Measurements from ENCODE around the gene SOS1. TPM values are rescaled to one million over a fixed set of nuclear protein-coding genes. Genes with fewer than 3 reads are reported as not detected.

The SOS1 gene
- total RNA-seq, 1 donor from 2014 or later: 39.0 TPM

DNA sequence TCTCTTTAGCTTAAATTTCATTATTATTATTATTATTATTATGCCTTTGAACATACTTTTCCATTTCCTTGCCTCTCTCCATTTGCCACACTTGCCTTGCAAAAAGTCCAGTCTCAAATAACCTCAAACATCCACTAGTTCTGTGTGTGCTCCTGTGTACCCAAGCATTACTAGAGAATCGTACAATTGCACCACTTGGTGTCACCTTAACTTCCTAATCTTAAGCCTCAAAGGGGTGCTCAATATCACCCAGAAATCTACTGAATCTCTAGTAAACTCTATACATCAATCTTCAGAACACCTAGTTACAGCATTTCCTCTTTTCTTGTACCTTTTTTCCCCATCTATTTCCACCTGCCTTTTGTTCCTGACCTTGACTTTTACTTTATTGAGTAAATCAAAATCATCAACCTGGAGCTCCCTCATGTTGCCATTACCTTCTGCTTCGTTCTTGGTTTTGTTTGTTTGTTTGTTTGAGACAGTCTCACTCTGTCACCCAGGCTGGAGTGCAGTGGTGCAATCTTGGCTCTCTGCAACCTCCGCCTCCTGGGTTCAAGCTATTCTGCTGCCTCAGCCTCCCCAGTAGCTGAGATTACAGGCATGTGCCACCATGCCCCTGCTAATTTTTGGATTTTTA lies 12.5 kb upstream of the SOS1 start:
- Mint-ChIP-seq H3K4me3 (ENCODE audit: unreplicated experiment) (no peak overlapping the region), H3K4me1 (ENCODE audit: low read depth, unreplicated experiment) (no peaks in the 10 kb centered on the region), H3K27ac (ENCODE audit: unreplicated experiment) (no peak overlapping the region), H3K9me3 (ENCODE audit: unreplicated experiment) (no peaks in the 10 kb centered on the region), H3K27me3 (ENCODE audit: unreplicated experiment) (peaks cover 3% of the 10 kb centered on the region), H3K36me3 (ENCODE audit: unreplicated experiment) (no peaks in the 10 kb centered on the region)
- DNase-seq: no peak
- TF ChIP-seq, protein P1, sequence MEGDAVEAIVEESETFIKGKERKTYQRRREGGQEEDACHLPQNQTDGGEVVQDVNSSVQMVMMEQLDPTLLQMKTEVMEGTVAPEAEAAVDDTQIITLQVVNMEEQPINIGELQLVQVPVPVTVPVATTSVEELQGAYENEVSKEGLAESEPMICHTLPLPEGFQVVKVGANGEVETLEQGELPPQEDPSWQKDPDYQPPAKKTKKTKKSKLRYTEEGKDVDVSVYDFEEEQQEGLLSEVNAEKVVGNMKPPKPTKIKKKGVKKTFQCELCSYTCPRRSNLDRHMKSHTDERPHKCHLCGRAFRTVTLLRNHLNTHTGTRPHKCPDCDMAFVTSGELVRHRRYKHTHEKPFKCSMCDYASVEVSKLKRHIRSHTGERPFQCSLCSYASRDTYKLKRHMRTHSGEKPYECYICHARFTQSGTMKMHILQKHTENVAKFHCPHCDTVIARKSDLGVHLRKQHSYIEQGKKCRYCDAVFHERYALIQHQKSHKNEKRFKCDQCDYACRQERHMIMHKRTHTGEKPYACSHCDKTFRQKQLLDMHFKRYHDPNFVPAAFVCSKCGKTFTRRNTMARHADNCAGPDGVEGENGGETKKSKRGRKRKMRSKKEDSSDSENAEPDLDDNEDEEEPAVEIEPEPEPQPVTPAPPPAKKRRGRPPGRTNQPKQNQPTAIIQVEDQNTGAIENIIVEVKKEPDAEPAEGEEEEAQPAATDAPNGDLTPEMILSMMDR (IDR thresholded peaks at IDR 0.05; ENCODE audit: partially characterized antibody, unreplicated experiment): no peak

DNA sequence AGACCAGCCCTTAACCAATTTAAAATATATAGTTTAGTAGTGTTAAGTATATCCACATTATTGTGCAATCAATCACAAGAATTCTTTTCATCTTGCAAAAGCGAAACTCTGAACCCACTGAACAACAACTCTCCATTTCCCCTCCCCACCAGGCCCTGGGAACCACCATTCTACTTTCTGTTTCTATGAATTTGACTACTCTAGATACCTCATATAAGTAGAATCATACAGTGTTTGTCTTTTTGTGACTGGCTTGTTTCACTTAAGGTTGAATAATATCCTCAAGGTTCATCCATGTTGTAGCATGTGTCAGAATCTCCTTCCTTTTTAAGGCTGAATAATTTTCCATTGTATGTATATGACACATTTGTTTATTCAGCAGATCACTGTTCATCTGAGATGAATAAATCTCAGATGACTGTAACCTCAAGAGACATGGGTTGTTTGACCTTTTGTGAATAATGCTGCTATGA lies 8.1 kb upstream of the SOS1 start:
- TF ChIP-seq, protein P1 (IDR thresholded peaks at IDR 0.05; ENCODE audit: partially characterized antibody, unreplicated experiment): no peak
- H3K4me1 Mint-ChIP-seq (ENCODE audit: low read depth, unreplicated experiment): peaks cover 7% of the 10 kb centered on the region
- peaks cover 9% of the 10 kb centered on the region for H3K9me3 Mint-ChIP-seq (ENCODE audit: unreplicated experiment)
- DNase-seq: no peak
- H3K27ac Mint-ChIP-seq (ENCODE audit: unreplicated experiment): no peak overlapping the region
- H3K27me3 Mint-ChIP-seq (ENCODE audit: unreplicated experiment): peaks cover 6% of the 10 kb centered on the region
- no peaks in the 10 kb centered on the region for H3K36me3 Mint-ChIP-seq (ENCODE audit: unreplicated experiment)
- H3K4me3 Mint-ChIP-seq (ENCODE audit: unreplicated experiment): no peak overlapping the region

DNA sequence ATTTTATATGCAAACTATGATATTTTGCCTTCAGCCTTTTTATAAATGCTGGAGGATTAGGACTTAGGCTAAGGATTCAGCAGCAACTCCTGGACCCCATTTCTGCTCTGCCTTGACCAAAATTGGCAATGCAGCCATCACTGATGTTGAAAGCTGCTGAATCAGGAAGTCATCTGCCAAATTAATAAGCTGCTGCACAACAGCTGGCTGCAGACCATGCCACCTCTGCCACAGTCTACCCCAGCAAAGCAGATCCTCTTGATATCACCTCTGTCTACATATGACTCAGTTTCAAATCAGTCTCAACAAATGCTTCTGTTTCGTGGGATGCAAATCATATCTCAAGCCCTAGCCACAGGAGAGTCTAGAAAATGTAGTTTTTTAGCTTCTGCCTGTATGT lies 7.1 kb upstream of the SOS1 start:
- H3K36me3 Mint-ChIP-seq (ENCODE audit: unreplicated experiment): no peaks in the 10 kb centered on the region
- peaks cover 14% of the 10 kb centered on the region for H3K4me1 Mint-ChIP-seq (ENCODE audit: low read depth, unreplicated experiment)
- no peak for DNase-seq
- peaks cover 13% of the 10 kb centered on the region for H3K9me3 Mint-ChIP-seq (ENCODE audit: unreplicated experiment)
- peaks cover 6% of the 10 kb centered on the region for H3K27me3 Mint-ChIP-seq (ENCODE audit: unreplicated experiment)
- no peak overlapping the region for H3K4me3 Mint-ChIP-seq (ENCODE audit: unreplicated experiment)
- TF ChIP-seq, protein P1 (IDR thresholded peaks at IDR 0.05; ENCODE audit: partially characterized antibody, unreplicated experiment): no peak
- no peak overlapping the region for H3K27ac Mint-ChIP-seq (ENCODE audit: unreplicated experiment)

DNA sequence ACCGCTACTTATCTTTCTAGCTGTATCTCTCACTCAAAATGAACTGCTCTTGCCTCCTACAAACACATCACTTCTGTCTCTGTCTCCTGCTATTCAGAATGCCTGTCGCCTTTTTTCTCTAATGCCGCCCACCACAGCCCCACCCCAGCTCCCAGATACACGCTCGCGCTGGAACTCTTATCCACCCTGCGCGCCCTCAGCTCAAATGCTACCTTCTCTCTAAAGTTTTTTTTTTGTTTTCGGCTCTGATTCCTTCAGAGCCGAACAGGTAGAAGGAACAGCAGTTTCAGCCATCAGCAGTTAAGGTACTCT lies 3.9 kb upstream of the SOS1 start:
- Mint-ChIP-seq H3K27ac (ENCODE audit: unreplicated experiment) (peak overlapping the region; percentile 86), H3K36me3 (ENCODE audit: unreplicated experiment) (no peaks in the 10 kb centered on the region), H3K4me1 (ENCODE audit: low read depth, unreplicated experiment) (peaks cover 20% of the 10 kb centered on the region), H3K9me3 (ENCODE audit: unreplicated experiment) (peaks cover 19% of the 10 kb centered on the region), H3K4me3 (ENCODE audit: unreplicated experiment) (peak overlapping the region; percentile 92), H3K27me3 (ENCODE audit: unreplicated experiment) (peaks cover 7% of the 10 kb centered on the region)
- peak; percentile 26 for DNase-seq
- TF ChIP-seq, protein P1 (IDR thresholded peaks at IDR 0.05; ENCODE audit: partially characterized antibody, unreplicated experiment): no peak

DNA sequence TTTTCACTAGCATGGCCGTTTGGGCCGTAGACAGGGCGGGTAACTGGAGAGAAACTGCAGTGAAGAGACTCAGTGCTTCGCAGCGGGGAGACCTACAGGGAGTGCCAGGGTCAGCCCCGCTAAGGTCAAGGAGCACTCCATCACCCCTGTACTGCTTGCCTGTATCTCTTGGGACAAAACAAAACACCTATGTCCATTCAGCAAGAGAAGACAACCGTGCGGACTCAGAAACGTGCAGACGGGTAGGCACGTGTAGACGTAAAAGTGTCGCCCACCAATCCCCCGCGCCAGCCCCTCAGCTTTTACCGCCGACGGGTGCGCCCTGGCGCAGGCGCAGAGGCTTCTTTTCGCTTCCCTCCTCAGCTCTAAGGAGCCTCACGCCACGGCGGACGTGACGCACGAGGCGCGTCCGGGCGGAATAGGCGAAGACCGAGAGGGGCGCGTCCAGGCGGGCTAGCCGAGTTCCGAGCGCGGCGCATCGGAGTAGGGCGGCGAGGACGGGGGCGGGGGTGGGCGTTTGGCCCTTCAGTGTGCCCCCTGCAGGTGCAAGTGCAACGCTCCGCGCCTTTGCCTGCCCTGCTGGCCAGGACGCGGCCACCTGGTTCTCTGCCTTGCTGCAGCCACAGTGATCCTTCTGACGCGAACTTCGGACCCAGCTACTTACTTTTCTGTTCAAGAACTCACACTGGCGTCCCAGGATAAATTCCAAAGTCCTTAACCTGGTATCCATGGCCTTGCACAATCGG lies 3.3 kb upstream of the SOS1 start:
- Mint-ChIP-seq H3K4me3 (ENCODE audit: unreplicated experiment) (peak overlapping the region; percentile 92), H3K27ac (ENCODE audit: unreplicated experiment) (peak overlapping the region; percentile 93), H3K36me3 (ENCODE audit: unreplicated experiment) (no peaks in the 10 kb centered on the region), H3K9me3 (ENCODE audit: unreplicated experiment) (peaks cover 21% of the 10 kb centered on the region), H3K4me1 (ENCODE audit: low read depth, unreplicated experiment) (peaks cover 24% of the 10 kb centered on the region), H3K27me3 (ENCODE audit: unreplicated experiment) (peaks cover 10% of the 10 kb centered on the region)
- peak; percentile 99 for DNase-seq
- TF ChIP-seq, protein P1 (IDR thresholded peaks at IDR 0.05; ENCODE audit: partially characterized antibody, unreplicated experiment): peak; percentile 63

Measured in glutamatergic neuron (in vitro differentiated cells).